Stimulated activated CD4-positive, alpha-beta T cell treated with anti-CD3 and anti-CD28 coated beads, Interleukin-15, amount 100 ng/mL, for 24 hours (primary cell): Measurements from ENCODE around the gene G6PC2.
"Not testable (repeated sequence)": the region's sequence is repeated elsewhere in the genome, so short reads cannot be mapped to it uniquely, and the experiment has no call there.

ENCODE experiments used
- DNase-seq: peaks from one replicate; pipeline ENCODE4 v3.0.0-alpha.2; 2020

The G6PC2 gene

GRCh38 chr2:168907940-168908662, 7.0 kb downstream of the G6PC2 start:
- DNase-seq: no peak

GRCh38 chr2:168910330-168910729, 9.2 kb downstream of the G6PC2 start:
- DNase-seq: no peak

- no peak for DNase-seq
Measured at GRCh38 chr2:168912466-168912865, 11.4 kb downstream of the G6PC2 start.

DNA sequence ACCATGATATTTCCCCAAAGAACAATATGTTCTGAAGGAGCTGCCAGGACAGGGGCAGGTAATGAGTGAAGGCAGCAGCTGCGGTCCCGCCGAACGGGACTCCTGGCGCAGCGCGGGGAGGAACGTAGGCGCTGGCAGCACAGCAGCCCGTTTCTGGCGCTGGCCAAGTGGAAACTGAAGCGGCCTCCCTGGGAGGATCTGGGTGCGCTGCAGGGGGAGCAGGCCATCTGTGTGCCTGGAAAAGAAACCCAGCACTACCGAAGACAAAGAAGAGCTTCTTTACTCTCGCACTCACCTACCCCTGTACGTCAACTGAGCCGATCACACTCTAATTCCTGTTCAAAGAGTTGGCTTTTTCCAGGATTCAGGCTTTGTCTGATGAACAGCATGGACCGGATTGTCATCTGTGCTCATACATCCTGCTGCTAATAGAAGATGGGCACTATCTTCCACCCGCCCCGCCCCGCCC, 11.8 kb downstream of the G6PC2 start:
- peak; percentile 14 for DNase-seq

DNA sequence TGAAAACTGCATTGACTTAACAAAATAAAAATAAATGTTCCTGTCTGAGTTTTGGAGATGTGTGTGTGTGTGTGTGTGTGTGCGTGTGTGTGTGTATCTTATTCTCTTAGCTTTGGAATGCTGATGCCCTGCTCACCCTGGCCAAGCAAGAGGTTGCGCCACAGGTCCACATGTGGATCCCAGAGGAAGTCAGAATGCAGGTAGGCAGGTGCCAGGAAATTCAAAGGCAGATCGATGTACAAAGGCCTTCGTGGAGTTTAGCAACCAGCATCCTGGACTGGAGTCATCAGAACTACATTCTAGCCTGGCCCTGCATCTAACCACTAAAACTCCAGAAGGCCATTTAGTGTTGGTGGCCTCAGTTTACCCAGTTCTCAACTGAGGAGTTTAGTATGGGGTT, 12.4 kb downstream of the G6PC2 start:
- no peak for DNase-seq

DNA sequence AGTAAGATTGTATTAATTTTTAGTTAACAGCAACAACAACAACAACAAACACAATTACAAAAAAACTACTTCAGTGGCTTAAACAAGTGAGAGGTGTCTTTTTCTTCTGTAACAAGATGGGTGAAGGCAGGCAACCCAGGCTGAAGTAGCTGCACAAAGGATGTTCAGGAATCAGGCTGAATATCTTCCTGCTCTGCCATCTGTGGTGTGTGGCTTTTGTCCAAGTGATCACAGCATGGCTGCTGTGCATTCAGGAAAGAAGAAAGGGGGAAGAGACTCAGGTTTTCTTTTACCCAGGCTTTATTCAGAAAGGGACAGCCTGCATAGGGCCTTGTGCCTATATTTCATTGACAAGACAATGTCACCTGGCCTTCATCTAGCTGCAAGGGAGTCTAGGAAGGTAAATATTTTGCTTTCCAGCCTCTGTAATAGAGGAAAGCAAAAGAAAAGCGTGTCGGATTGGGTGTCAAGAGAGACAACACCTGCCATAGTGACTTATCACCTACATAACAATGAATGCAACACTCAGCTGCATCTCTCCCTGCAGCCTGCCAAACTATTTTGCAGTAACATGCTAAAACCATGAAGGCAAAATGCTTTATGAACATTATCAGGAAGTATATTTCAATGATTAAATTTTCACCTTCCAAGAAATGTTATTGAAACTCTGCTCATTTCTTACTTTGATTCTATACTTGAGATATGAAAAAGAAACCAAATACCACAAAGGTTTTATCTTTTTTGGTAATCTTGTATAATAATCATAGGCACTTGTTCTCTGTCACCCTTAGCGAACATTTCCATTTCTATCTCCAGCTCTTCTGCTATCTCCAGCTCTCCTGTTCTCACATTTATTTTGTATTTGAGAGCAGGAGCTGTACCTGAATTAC, 14.6 kb downstream of the G6PC2 start:
- no peak for DNase-seq

- no peak for DNase-seq
Measured at GRCh38 chr2:168916331-168916675, 15.2 kb downstream of the G6PC2 start.

GRCh38 chr2:168920504-168921157, 19.5 kb downstream of the G6PC2 start:
- no peak for DNase-seq

- DNase-seq: no peak
Measured at GRCh38 chr2:168926621-168927386, 25.7 kb downstream of the G6PC2 start.

DNA sequence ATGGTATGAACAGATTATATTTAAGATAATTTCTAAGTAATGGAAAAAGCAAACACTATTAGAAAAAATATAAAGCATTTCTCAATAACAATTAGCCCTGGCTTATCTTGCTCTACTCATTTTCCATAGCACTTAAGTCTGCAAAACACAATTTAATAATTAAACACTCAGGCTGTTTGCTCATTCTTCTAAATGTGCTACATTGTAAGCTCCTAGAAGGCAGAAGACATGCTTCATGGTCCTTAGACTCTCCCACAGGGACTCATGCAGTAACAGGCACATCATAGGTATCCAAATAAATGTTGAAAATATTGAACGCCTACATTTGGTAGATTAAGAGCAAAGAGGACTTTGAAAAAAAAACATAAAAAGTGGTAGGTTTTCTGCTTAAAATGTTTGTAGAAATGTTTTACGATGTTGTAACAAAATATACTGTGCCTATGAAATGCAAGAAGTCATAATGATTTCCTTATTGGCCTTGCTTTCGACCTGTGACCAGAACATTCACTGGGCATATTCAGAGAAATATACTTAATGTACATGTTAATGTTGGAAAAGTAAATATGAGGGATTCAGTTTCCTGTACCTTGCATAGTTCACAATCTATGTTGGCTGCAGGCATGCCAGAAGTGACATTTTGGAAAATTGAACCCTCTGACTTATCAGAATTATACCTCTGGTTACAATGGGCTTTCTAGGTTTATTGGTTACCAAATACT, 27.2 kb downstream of the G6PC2 start:
- no peak for DNase-seq

DNA sequence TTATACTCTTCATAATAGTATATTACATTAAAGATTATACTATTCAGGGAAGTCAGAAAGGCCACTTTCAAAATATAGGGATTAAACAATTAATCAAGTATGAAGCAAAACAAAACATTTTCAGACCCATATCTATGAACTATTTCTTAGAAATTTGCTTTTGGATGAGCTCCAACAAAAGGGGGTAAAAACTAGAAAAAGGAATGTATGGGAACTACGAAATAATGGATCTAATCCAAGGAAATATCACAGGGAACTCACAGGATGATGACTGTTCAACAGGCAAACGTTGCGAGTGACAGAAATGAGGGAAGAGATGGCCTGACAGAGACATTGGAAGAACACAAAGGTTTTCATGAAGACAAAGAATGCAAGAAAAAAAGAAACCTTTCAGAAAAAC, 27.9 kb downstream of the G6PC2 start:
- no peak for DNase-seq

DNA sequence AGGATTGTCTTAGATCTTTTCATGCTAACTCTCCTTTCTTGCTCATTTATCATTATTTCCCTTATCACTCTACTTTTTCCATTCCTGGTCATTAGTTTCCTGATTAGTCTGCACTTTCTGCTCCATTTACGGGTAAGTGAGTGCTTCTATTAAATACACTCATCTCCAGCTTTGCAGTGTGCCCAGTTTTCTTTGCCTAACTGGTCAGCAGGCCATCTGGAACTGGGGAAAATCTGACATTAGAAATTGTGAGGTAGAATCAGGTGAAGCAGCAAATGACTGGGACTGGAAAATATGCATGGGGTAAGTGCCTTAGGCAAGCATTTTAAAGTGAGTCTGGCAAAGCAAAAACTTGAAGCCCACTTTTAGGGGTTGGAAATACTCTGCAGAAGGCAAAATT, 29.2 kb downstream of the G6PC2 start:
- no peak for DNase-seq

- not testable (repeated sequence) for DNase-seq
Measured at GRCh38 chr2:168932174-168932573, 31.1 kb downstream of the G6PC2 start.

- no peak for DNase-seq
Measured at GRCh38 chr2:168934826-168935225, 33.7 kb downstream of the G6PC2 start.

GRCh38 chr2:168935810-168936581, 34.9 kb downstream of the G6PC2 start:
- DNase-seq: no peak

GRCh38 chr2:168939061-168939460, 38.0 kb downstream of the G6PC2 start:
- DNase-seq: no peak

DNA sequence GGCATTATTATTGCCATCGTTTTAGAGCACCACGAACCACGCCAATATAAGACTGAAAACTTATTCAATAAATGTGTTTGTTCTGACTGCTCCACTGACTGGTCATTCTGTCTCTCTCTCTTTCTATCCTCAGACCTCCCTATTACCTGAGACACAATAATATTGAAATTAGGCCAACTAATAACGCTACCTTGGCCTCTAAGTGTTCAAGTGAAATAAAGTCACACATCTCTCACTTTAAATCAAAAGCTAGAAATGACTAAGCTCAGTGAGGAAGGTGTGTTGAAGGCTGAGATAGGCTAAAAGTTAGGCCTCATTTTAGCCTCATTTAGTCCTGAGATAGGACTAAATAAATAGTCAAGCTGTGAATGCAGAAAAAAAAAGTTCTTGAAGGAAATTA, 38.8 kb downstream of the G6PC2 start:
- DNase-seq: no peak

- no peak for DNase-seq
Measured at GRCh38 chr2:168941297-168941696, 40.2 kb downstream of the G6PC2 start.

GRCh38 chr2:168944065-168944464, 43.0 kb downstream of the G6PC2 start:
- DNase-seq: no peak

GRCh38 chr2:168945508-168945907, 44.4 kb downstream of the G6PC2 start:
- no peak for DNase-seq

DNA sequence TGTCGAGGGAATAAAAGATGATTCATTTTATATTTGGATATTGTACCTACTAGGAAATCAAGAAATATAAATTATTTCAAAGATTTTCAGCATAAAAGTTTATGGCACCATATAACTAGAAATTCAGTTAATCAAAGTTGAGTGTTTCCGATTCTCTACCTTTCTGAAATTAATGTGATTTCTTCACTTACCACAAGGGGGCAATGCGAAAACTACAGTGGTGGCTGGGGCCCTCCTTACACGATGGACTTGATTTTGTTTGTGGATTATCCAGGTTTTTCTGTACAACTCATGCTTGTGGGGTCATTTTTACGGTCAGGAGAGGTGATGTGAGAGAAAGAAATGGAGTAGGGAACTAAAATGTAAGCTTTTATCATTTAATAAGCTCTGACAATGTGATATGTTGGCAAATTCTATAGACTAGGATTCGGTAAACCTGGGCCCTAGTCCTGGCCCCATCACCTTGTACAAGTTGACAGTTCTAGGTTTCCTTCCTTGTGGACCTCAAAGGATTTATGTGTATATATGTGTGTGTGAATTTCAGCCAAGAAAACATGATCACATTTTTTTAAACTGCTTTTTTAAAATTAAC, 47.6 kb downstream of the G6PC2 start:
- peak; percentile 7 for DNase-seq
